ENCODE data around the gene ROBO2.

Gene ROBO2

DNA sequence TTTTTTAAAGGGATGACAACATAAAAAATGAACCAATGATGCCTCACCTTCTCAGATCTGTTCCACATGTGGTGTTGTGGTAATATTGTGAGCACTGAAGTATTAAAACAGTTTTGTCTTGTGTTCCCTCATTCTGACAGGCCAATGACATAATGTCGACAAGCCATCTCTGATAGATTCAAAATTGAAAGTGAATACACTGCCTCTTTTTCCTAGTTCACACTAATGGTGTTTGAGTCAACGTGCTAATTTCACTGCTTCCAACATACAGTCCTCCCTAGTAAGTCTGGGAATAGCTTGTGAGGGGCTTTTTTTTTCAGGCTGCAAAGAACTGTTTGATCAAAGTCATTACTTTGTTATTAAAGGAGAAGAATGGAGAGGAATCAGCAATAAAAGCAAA is 82.8 kb downstream of the ROBO2 start:
- no peak for DNase-seq (ENCODE audit: low read depth in 2 of 2)

DNA sequence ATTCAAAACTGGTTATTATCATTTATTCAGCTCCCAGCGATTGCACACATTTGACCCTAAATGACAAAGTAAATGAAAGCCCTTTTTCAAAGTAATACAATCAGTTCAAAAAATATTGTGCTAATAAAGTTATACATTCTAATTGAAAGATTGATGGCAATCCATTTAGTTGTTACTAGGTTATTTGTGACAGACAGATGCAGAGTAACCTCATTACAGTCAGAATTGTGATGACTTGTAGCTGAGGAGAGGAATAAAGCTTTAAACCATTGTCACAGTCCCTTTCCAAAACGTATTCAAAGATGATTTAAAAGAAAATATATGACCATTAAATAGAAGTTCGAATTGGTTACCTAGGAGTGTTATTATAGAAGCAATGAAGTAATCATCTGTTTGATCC is 86.1 kb downstream of the ROBO2 start:
- no peak for DNase-seq (ENCODE audit: low read depth in 2 of 2)

DNA sequence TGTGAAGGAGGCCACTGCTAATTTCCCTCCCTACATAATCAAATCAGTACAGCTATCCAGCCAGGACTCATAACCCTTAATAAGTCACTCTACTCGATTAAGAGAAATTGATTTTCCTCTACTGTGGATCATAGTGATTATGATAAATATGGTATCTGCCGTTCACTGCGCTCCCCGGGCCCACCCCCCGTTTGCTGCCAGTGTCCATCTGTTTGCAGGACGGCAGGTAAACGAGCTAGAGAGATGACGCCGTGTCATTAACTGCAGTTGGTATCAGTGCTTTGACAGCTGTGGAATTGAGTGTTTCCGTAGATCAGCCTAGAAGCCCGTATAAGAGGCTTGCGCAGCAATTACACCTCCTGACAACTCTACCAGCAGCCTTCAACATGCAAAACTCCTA is 94.9 kb downstream of the ROBO2 start:
- DNase-seq (ENCODE audit: low read depth in 2 of 2): no peak

DNA sequence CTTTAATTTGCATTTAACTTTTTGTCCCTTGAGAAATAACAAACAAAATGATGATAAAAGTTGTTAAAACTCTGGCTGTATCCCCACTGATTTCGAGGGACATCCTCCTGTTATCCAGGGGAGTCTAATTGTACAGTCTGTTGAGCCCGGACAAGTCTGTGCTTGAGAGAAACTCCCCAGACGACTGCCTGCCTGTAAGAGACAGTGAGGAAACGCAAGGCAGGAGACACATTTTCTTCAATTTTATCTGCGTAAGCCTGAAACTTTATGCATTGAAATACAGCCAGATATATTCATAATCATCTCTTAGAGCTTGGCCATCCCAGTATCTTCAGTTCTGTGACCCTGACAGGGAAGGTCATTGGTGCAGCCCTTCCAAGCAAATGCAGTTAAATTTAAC is 97.7 kb downstream of the ROBO2 start:
- DNase-seq (ENCODE audit: low read depth in 2 of 2): no peak

DNA sequence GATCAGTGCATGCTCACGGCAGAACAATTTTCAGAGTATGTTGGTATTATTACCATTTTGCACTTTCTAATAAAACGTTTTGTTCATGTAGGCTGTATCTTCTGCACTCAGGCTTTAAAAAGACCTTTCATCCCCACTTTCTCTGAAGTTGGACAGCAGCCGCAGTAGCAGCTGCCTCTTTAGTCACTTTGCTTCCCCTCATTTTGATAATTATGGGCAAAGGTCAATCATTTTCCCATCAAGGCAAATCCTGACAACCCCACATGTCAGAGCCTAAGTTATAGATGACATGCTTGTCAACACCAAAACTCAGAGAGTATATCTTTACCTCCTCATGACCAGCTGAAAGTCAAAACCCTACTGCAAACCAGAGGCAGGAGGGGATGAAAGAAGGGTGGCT is 99.7 kb downstream of the ROBO2 start:
- no peak for DNase-seq (ENCODE audit: low read depth in 2 of 2)

DNA sequence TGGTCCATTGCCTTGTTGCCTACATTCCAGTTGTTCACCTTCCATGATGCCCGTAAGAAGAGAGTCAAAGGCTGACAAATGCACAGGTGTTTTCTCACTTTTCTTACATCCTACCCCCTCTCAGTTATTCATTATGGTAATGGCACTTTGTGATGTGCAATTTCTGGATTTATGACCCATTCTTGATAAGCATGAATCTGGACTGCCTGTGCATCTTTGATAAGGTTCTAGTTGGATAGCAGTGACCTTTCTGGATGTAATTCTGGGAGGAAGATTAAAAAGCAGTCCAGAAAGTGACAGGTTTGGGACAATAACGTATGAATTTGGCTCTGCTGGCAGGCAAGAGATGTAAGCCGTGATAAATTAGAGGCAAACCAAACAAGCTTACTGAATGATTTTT is 101.5 kb downstream of the ROBO2 start:
- DNase-seq (ENCODE audit: low read depth in 2 of 2): no peak

DNA sequence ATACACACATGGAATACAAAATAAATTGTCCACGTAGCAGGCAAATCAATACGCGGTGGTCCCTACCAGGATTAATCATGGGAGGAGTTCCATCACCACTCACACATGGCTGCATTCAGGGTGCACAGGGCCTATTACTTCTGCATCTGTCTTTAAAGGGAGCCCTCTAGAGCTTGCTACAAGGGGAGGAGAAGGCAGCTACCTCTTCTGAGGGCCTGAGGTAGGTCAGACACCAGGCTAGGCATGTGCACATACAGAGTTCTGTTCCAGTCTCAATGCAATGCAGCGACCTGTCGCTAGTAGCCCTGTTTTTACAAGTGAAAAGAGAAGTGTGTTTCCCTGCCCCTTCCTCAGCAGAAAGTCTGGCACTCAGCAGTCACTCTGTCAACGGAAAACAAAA is 102.7 kb downstream of the ROBO2 start:
- no peak for DNase-seq (ENCODE audit: low read depth in 2 of 2)

DNA sequence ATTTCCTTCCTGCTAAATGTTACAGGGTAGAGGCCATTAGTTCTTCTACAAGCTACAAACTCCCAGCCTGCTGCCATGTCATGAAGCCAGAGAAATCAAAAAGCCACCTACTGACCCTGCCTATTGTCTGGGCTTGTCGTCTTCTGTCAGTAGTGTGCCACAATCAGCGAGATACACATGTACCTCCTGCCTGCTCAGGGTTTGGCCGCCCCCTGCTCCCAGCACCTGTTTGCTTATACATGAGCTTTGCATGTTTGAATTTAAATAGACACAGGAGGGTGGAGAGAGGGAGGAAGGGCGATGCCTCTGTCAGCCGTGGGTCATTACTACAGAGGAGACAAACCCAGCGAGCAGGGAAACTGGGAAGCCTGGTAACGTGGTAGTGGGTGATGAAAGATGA is 106.1 kb downstream of the ROBO2 start:
- DNase-seq (ENCODE audit: low read depth in 2 of 2): no peak

DNA sequence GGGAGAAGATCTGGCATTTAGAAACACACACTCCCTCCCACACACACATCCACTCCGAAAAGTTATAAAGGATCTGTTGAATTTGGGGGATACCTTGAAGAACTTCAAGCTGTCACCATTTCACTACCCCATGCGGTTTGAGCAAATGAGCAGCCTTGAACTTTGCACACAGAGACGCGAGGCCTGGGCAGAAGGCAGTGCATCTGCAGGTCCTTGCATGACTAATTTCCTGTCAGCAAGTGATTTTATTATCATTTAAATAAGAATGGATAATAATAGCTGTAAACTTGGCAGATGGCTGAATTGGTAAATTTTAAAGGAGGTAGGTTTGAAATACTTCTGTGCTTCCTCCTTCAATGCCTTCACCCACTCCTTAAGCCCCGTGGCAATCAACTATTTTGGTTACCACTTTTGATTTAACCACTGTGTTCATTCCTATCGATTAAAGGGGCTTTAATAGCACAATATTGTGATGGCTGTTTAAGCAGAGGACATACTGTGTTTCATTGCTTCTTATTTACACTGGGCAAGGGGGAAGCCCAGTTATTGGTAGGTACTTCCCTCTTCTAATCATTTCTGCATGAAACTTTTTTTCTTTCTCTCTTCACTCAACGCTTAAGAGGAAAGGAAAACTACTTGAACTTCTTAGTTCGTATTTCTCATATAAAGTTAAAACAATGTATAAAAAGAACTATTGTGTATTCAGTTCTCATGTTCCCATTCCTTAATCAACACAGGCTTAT is 108.1 kb downstream of the ROBO2 start:
- DNase-seq (ENCODE audit: low read depth in 2 of 2): no peak

DNA sequence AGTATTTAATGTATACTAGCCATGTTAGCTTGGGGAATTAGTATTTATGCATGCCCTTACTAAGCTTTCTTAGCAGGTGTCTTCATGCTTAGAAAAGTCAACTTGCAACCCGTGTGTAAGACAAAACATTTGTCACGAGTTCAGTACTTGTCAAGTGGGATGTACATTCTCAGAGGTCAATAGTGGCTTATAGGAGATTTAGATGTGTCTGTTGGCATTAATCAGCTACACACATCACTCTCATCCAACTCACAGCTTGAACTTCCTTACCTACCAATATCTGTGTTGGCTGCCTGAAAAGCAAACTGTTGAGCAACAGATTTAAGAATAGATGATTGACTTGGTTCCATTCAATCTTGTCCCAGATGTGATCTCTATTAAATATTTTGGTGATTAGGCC is 109.5 kb downstream of the ROBO2 start:
- no peak for DNase-seq (ENCODE audit: low read depth in 2 of 2)

DNA sequence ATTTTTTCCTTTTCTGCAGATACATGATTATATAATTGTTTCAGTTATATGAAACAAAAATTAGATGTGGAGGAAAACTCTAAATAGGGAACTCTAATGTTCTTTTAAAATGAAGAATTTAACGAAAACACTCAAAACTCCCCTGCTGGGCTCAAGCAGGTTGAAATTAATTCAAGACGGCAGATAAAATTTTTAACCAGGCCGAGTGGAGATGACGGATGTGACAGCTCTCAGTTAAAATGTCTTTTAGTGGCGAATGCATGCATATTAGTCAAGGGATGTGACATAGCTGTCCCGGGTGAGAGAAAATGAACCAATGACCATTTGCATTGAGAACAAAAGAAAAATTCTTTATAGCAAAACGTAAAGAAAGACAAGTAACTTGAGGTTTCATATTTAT is 110.1 kb downstream of the ROBO2 start:
- DNase-seq (ENCODE audit: low read depth in 2 of 2): no peak

DNA sequence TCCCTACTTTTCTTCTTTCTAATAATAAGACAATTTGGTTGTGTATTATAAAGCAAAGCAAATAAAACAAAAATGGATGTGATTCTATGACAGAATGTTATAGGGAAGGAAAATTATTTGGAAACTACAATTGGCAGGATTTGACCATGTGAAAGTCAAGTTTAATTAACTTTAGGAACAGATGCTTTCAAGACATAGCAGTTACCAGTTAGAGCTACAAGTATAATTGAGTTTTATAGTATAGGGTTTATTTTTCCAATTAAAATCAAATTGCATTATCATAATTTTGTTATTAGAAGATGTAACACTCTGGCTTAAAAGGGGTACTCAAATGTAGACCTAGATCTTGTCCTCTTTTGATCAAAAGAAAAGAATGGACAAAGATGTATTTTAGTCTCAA is 110.9 kb downstream of the ROBO2 start:
- DNase-seq (ENCODE audit: low read depth in 2 of 2): no peak

DNA sequence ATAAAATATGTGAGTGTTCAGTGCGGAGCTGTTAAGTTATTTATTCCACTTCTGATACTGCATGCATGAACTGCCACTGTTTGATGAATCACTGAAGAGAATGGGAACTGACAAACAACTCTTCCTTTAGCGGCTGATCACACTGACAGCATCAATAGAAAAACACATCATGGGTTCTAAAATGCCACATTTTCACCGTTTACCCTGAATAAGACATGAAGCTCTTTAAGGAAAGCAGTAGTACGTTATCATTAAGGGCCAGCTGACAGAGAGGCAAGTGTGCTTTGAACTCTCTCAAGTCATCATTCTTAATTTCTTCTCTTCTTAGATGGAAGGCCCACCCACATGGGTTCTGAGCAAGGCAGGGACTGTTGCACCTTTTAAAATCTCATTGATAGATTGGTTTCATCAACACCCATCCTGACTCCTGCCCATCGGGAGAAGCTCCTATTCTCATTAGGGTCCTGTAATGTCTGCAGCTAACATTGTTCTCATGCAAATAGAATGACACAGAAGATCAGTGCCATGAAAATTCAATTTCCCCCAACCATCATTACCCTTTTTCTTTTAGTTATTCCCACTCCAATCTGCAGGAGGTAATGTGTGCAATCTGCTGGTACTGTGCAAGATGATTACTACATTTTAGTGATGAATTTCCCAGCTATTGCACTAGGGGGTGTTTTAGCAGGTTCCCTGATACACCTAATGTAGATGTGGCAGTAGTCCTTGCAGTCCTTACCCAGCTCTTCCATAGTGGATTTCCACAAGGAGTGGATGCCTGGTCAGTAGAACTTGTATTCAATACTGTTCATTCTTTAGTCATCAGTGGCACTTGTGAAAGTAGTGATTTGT is 119.1 kb downstream of the ROBO2 start:
- DNase-seq (ENCODE audit: low read depth in 2 of 2): no peak

DNA sequence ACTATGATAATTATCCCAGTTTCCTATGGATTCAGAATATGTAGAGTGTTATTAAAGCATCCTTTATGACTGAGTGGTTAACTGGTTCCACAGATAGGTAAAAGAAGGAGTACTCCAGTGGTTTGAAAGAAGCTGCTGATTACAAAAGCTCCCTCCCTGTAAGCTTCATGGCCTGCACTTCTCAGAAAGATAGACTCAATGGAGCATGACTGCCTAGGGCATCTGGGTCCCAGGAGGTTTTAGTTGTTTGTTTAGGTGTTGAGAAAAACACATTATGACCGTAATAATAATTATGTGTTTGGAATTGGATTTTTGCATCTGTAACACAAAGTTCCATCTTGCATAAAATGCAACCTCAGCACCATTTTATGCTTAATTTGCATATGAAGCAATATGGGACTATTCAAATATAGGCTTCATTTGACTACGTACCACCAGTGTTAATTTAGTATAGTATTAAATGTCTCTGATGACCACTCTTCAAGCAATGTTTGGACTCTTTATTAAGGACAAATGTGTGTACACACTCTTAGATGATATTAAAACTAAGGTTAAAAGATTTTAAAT is 121.1 kb downstream of the ROBO2 start:
- no peak for DNase-seq (ENCODE audit: low read depth in 2 of 2)

DNA sequence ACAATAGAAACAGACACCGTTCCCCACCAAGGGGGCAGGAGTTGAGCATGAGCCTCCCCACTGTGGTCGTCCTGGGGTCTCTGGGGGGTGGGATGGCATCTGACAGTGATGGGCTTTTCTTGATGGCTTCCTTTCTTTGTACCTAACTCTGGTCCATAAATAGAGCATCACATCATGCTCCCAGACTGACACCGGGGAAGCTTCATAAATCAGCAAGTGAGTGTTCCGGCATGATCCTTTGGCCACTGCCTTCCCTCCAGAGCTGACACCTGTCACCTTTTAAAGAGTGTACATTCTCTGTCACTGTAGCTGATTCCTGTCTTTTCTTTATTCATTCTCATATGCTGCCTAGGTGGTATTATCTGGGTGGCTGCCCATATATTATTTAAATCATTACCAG is 129.9 kb downstream of the ROBO2 start:
- DNase-seq (ENCODE audit: low read depth in 2 of 2): no peak

DNA sequence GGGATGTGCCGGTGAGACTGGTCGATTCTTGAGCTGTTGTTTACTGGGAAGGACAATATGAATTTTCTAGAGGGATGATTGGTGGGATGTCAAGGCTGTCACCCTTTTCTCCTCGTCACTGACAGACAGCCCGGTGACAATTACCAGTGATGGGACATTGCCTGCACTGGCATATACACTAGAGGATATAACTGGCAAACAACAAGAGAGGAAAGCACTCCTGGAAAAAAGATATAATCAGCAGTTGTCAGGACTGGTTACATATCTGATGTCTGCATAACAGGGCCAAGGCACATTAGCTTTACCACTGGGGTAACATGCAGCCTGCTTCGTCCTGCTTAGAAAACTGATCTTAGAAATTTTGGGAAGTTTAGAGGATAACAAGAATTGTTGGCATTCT is 131.1 kb downstream of the ROBO2 start:
- no peak for DNase-seq (ENCODE audit: low read depth in 2 of 2)

DNA sequence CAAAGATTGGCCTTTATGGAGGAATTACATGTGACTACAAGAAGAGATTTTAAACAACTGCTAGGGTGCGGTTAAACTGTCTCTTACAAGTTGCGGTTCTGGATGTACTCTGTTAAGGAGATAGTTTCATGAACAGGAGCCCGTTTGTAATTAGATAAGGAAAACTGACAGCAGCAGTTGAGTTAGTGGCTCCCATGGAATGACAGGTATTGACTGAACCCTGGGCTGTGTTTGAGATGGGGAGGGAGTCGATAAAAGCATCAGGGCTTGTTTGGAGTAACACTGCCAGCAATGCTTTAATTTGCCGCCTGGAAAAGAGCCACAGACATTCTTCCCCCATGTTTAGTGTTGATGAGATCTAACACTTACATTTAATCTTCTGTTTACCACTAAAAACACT is 139.9 kb downstream of the ROBO2 start:
- DNase-seq (ENCODE audit: low read depth in 2 of 2): no peak

DNA sequence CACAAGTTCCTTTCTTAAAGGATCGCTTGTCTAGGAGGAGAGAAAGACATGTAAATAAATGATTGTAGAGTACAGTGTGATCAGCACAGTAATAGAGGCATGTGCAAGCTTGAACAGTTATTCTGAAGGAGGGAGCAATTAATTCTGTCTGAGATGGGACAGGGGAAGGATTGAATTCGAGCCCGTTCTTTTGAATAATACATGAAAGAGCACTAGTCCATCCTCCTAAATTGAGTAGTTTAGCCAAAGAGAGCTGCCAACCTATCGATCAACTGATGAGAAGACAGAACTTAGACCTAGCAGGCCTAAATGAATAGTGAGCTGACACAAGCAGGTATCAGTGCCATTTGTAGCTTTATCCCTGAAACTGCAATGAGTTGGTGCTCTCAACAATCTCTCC is 142.4 kb downstream of the ROBO2 start:
- no peak for DNase-seq (ENCODE audit: low read depth in 2 of 2)

DNA sequence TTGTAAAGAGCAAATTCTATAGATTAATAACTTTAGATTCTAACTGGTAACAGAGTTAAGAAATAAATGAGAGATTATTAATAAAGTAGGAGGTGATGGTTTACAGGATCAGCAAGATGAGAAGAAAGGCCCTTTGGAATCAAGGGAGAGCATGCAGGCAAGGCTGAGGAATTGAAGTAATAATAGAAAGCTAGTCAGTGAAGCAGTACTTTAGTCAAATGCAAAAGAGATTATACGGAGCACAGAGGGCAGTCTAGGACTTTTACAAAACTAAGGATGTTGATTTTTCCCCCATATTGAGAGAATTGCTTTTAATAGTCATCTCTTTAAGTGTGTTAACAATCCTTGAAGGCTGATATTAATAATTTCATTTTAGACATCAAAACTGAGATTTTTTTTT is 146.4 kb downstream of the ROBO2 start:
- no peak for DNase-seq (ENCODE audit: low read depth in 2 of 2)

DNA sequence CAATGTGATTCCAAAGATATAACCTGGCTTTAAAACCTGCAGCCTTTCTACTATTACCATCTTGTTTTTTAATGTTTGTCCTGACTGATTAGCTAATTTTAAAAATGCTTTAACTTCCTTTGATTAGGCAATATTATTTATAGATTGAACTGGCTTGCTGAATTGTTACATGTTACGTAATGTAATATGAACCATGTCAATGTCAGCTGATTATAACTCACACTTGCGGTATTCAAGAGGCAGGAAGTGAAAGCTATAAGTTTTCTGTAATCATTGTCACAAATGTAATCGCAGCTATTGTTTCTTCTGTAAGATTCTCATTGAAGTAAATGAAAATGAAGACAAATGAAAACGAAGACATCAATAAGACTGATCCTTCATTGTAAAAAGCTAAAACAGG is 146.8 kb downstream of the ROBO2 start:
- no peak for DNase-seq (ENCODE audit: low read depth in 2 of 2)

DNA sequence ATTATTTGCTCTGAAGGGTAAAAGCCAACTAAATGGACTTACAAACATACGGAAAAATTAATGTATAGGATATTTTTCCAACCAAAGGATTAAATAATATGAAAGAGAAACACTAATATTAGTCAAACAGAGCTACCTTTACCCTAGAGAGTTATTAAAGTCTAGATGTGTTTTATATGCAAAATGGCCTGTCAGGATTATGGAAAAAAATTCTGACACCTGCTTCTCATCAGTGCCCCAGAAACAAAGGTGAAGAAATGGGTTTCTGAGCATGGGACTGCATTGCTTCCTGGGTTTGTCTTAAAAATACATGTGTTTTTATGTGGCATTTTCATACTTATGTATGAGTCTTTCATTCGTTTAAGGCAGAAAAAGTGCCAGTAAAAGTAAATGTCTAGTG is 148.3 kb downstream of the ROBO2 start:
- no peak for DNase-seq (ENCODE audit: low read depth in 2 of 2)

DNA sequence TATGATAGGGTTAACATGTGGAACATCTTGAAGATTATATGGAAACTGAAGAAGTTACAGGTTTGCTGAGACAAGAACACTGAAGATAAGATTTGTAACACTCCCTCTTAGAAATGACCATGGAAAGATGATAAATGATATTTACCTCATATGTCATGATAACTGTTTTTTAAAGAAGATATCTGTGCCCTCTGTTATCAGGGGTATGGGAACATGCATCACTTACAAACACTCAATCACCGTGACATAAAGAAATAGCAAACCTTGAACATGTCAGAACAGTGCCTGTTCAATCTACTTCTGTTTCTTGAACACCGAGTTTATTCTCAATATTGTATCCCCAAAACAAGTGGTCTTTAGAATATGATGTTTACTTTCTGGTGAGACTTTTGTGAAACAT is 149.4 kb downstream of the ROBO2 start:
- DNase-seq (ENCODE audit: low read depth in 2 of 2): no peak

DNA sequence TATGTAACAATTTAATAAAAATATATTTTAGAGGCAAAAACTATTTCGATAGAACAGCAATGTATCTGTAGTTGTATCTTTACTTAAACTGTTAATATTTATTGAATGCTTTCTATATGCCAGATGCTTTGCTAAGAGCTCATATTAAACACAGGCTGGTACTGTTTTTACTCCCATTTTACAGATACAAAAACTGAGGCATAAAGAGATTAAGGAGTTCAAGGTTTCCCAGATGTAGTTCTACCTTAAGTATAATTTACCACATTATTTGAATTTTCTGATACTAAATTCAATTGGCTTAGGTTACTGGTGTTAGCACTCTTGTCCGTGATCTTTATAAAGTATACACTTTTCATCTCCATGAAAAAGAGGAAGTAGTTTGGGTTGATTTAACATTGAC is 149.8 kb downstream of the ROBO2 start:
- no peak for DNase-seq (ENCODE audit: low read depth in 2 of 2)
